ENCODE results near the gene PARP16. TPM values are rescaled to one million over a fixed set of nuclear protein-coding genes. Genes with fewer than 3 reads are reported as not detected.

PARP16 gene
- polyA plus RNA-seq, 4 donors: 6.5 to 14.2 (median 9.0) TPM

GRCh38 chr15:65213241-65213640, 73.4 kb downstream of the PARP16 start:
- no peak for DNase-seq
- Histone ChIP-seq H3K36me3 (ENCODE audit: control insufficient read depth in 3 of 3, insufficient read depth in 2 of 3, low read depth in 1 of 3, low read length in 3 of 3) (no peaks in the 10 kb centered on the region), H3K4me3 (ENCODE audit: low read depth in 1 of 3, low read length in 3 of 3) (no peak overlapping the region), H3K27ac (ENCODE audit: low read depth in 1 of 3, low read length in 2 of 3) (no peak overlapping the region), H3K27me3 (ENCODE audit: control insufficient read depth in 3 of 3, insufficient read depth in 3 of 3, low read length in 3 of 3) (no peaks in the 10 kb centered on the region), H3K9me3 (ENCODE audit: control insufficient read depth in 2 of 2, insufficient read depth in 1 of 2, low read depth in 1 of 2, low read length in 1 of 2) (no peaks in the 10 kb centered on the region), H3K4me1 (ENCODE audit: control insufficient read depth in 3 of 3, insufficient read depth in 2 of 3, low read depth in 1 of 3, low read length in 2 of 3) (peaks cover 0 to 8% (median 0%) of the 10 kb centered on the region in 3 donors)
- FAIRE-seq: no peak
- 58 to 75% (median 72%) methylated on average over 2 of the region's 2 CpGs for WGBS, 3 donors

- Histone ChIP-seq H3K36me3 (ENCODE audit: control insufficient read depth in 3 of 3, insufficient read depth in 2 of 3, low read depth in 1 of 3, low read length in 3 of 3) (no peaks in the 10 kb centered on the region), H3K27ac (ENCODE audit: low read depth in 1 of 3, low read length in 2 of 3) (no peak overlapping the region), H3K27me3 (ENCODE audit: control insufficient read depth in 3 of 3, insufficient read depth in 3 of 3, low read length in 3 of 3) (no peaks in the 10 kb centered on the region), H3K9me3 (ENCODE audit: control insufficient read depth in 2 of 2, insufficient read depth in 1 of 2, low read depth in 1 of 2, low read length in 1 of 2) (no peaks in the 10 kb centered on the region), H3K4me1 (ENCODE audit: control insufficient read depth in 3 of 3, insufficient read depth in 2 of 3, low read depth in 1 of 3, low read length in 2 of 3) (peaks cover 0 to 8% (median 0%) of the 10 kb centered on the region in 3 donors), H3K4me3 (ENCODE audit: low read depth in 1 of 3, low read length in 3 of 3) (no peak overlapping the region)
- DNase-seq (peak; percentile 4 to 59), FAIRE-seq (no peak)
- WGBS, 3 donors: 58 to 69% (median 66%) methylated on average over 5 of the region's 5 CpGs
These were observed 74.6 kb downstream of the PARP16 start for GRCh38 chr15:65212097-65212496.

- H3K4me1 ChIP-seq (ENCODE audit: control insufficient read depth in 3 of 3, insufficient read depth in 2 of 3, low read depth in 1 of 3, low read length in 2 of 3): peaks cover 0 to 8% (median 0%) of the 10 kb centered on the region in 3 donors
- no peak overlapping the region for H3K4me3 ChIP-seq (ENCODE audit: low read depth in 1 of 3, low read length in 3 of 3)
- DNase-seq (peak in 1 of 2 donors; percentile 25), FAIRE-seq (no peak)
- no peaks in the 10 kb centered on the region for H3K27me3 ChIP-seq (ENCODE audit: control insufficient read depth in 3 of 3, insufficient read depth in 3 of 3, low read length in 3 of 3)
- no peaks in the 10 kb centered on the region for H3K9me3 ChIP-seq (ENCODE audit: control insufficient read depth in 2 of 2, insufficient read depth in 1 of 2, low read depth in 1 of 2, low read length in 1 of 2)
- WGBS, 3 donors: 57 to 66% (median 65%) methylated on average over 6 of the region's 6 CpGs
- no peaks in the 10 kb centered on the region for H3K36me3 ChIP-seq (ENCODE audit: control insufficient read depth in 3 of 3, insufficient read depth in 2 of 3, low read depth in 1 of 3, low read length in 3 of 3)
- no peak overlapping the region for H3K27ac ChIP-seq (ENCODE audit: low read depth in 1 of 3, low read length in 2 of 3)
These were observed 75.2 kb downstream of the PARP16 start for GRCh38 chr15:65211482-65211982.

GRCh38 chr15:65210770-65211481, 75.8 kb downstream of the PARP16 start, which contains the start of gene CILP:
Gene CILP (minus strand): TSS chr15:65211473. CDS start chr15:65209755, 1,718 bp downstream.
- no peaks in the 10 kb centered on the region for H3K9me3 ChIP-seq (ENCODE audit: control insufficient read depth in 2 of 2, insufficient read depth in 1 of 2, low read depth in 1 of 2, low read length in 1 of 2)
- H3K36me3 ChIP-seq (ENCODE audit: control insufficient read depth in 3 of 3, insufficient read depth in 2 of 3, low read depth in 1 of 3, low read length in 3 of 3): no peaks in the 10 kb centered on the region
- no peaks in the 10 kb centered on the region for H3K27me3 ChIP-seq (ENCODE audit: control insufficient read depth in 3 of 3, insufficient read depth in 3 of 3, low read length in 3 of 3)
- H3K27ac ChIP-seq (ENCODE audit: low read depth in 1 of 3, low read length in 2 of 3): no peak within 1 kb of the TSS
- DNase-seq (no peak), FAIRE-seq (no peak)
- H3K4me1 ChIP-seq (ENCODE audit: control insufficient read depth in 3 of 3, insufficient read depth in 2 of 3, low read depth in 1 of 3, low read length in 2 of 3): peaks cover 0 to 8% (median 0%) of the 10 kb centered on the region in 3 donors
- 79 to 89% (median 88%) methylated on average over 8 of the region's 8 CpGs for WGBS, 3 donors
- H3K4me3 ChIP-seq (ENCODE audit: low read depth in 1 of 3, low read length in 3 of 3): no peak within 1 kb of the TSS

GRCh38 chr15:65209701-65210643, 76.7 kb downstream of the PARP16 start:
- 80 to 82% (median 80%) methylated on average over 17 of the region's 17 CpGs for whole genome bisulfite sequencing, 3 donors
- no peak overlapping the region for H3K27ac ChIP-seq (ENCODE audit: low read depth in 1 of 3, low read length in 2 of 3)
- H3K36me3 ChIP-seq (ENCODE audit: control insufficient read depth in 3 of 3, insufficient read depth in 2 of 3, low read depth in 1 of 3, low read length in 3 of 3): no peaks in the 10 kb centered on the region
- no peaks in the 10 kb centered on the region for H3K9me3 ChIP-seq (ENCODE audit: control insufficient read depth in 2 of 2, insufficient read depth in 1 of 2, low read depth in 1 of 2, low read length in 1 of 2)
- H3K4me3 ChIP-seq (ENCODE audit: low read depth in 1 of 3, low read length in 3 of 3): no peak overlapping the region
- peaks cover 0 to 8% (median 0%) of the 10 kb centered on the region in 3 donors for H3K4me1 ChIP-seq (ENCODE audit: control insufficient read depth in 3 of 3, insufficient read depth in 2 of 3, low read depth in 1 of 3, low read length in 2 of 3)
- no peaks in the 10 kb centered on the region for H3K27me3 ChIP-seq (ENCODE audit: control insufficient read depth in 3 of 3, insufficient read depth in 3 of 3, low read length in 3 of 3)
- DNase-seq: no peak
- FAIRE-seq: no peak

- Histone ChIP-seq H3K27me3 (ENCODE audit: control insufficient read depth in 3 of 3, insufficient read depth in 3 of 3, low read length in 3 of 3) (no peaks in the 10 kb centered on the region), H3K36me3 (ENCODE audit: control insufficient read depth in 3 of 3, insufficient read depth in 2 of 3, low read depth in 1 of 3, low read length in 3 of 3) (no peaks in the 10 kb centered on the region), H3K4me1 (ENCODE audit: control insufficient read depth in 3 of 3, insufficient read depth in 2 of 3, low read depth in 1 of 3, low read length in 2 of 3) (peaks cover 0 to 8% (median 0%) of the 10 kb centered on the region in 3 donors), H3K4me3 (ENCODE audit: low read depth in 1 of 3, low read length in 3 of 3) (no peak overlapping the region), H3K27ac (ENCODE audit: low read depth in 1 of 3, low read length in 2 of 3) (no peak overlapping the region), H3K9me3 (ENCODE audit: control insufficient read depth in 2 of 2, insufficient read depth in 1 of 2, low read depth in 1 of 2, low read length in 1 of 2) (no peaks in the 10 kb centered on the region)
- no peak for FAIRE-seq
- no peak for DNase-seq
- 94 to 98% (median 96%) methylated on average over 2 of the region's 2 CpGs for WGBS, 3 donors
These were observed 78.0 kb downstream of the PARP16 start for GRCh38 chr15:65208647-65209046.

Other genes starting within 250 kb of the PARP16 start
- gene SLC51B, start 241.5 kb downstream of the PARP16 start, polyA plus RNA-seq: 100 to 1,000 TPM in 2 of 4 donors, 10 to 100 TPM in 2; 23.5 to 258 (median 162) TPM
- gene RASL12, start 218.9 kb downstream of the PARP16 start, polyA plus RNA-seq: 1 to 10 TPM in 3 of 4 donors, under 1 TPM in 1; 0.45 to 7.7 (median 2.2) TPM
- under 1 TPM in 2 of 4 donors, not detected in 2; 0.03 TPM for gene KBTBD13, start 210.1 kb downstream of the PARP16 start, polyA plus RNA-seq
- gene UBAP1L, start 171.7 kb downstream of the PARP16 start, polyA plus RNA-seq: 1 to 10 TPM; 1.5 to 5.8 (median 4.5) TPM
- gene PDCD7, start 153.1 kb downstream of the PARP16 start, polyA plus RNA-seq: 10 to 100 TPM in 3 of 4 donors, 1 to 10 TPM in 1; 8.4 to 20.5 (median 11.9) TPM
- gene CLPX, start 101.5 kb downstream of the PARP16 start, polyA plus RNA-seq: 10 to 100 TPM; 13.2 to 45.9 (median 18.4) TPM
- 1 to 10 TPM in 1 of 4 donors, under 1 TPM in 3; 0.67 to 8.7 (median 0.77) TPM for gene CILP, start 75.4 kb downstream of the PARP16 start, polyA plus RNA-seq
- not detected for gene RNU5A-1, start 9.2 kb upstream of the PARP16 start, polyA plus RNA-seq
- not detected for gene RNU5B-1, start 17.8 kb upstream of the PARP16 start, polyA plus RNA-seq
- 1 to 10 TPM in 1 of 4 donors, under 1 TPM in 1, not detected in 2; 0.18 to 1.0 TPM for gene IGDCC3, start 91.1 kb upstream of the PARP16 start, polyA plus RNA-seq
- 1 to 10 TPM in 1 of 4 donors, under 1 TPM in 2, not detected in 1; 0.27 to 8.3 (median 0.61) TPM for gene IGDCC4, start 136.1 kb upstream of the PARP16 start, polyA plus RNA-seq
- gene DPP8, start 230.8 kb upstream of the PARP16 start, polyA plus RNA-seq: 10 to 100 TPM in 3 of 4 donors, 1 to 10 TPM in 1; 9.2 to 32.0 (median 12.2) TPM
- 10 to 100 TPM in 2 of 4 donors, 1 to 10 TPM in 2; 5.1 to 89.3 (median 26.0) TPM for gene HACD3, start 243.6 kb upstream of the PARP16 start, polyA plus RNA-seq

Data from small intestine (tissue), 7 donors.